GM19438 (cell line): ENCODE results near the gene MAPK14.

Experiments
- ATAC-seq: cut with Tn5 transposase; IDR thresholded peaks from one replicate; pipeline ENCODE4 v1.9.1; 2021; ENCODE audit warnings: low read depth; ENCODE audit not compliant: unreplicated experiment

Gene MAPK14

GRCh38 chr6:36098253-36098919 is 70.8 kb downstream of the MAPK14 start:
- ATAC-seq: no peak

DNA sequence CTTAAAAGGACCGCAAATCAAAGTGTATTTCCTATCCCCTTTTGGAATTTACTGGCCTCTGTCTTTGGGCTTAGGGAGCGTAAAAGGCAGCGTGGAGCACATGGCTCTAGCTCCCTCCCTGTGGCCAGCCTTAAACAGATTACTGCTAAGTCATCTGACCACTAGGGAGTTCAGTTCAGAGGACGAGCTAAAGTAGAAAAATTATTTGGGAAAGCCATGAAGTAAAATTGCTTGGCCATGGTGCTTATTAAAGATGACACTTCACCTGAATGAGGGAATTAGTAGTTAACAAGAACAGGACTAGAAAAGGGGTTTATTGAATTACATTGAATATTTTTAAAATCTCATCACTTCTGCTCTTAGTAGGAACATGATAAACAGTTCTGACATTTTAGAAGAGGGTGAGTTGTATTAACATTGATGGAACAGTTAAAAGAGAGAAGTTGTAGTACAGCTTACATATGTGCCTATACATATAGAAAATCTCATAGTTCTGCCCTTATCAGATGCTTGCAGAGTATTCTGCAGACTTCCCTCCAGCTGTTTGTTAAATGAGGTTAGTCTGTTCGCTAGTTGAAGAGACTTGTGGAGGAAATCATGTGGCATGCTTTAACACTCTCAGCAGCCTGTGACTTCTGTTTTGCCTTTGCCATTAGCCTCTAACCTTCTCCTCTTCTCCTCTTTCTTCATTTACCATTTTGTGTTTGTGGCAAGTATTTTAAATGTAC is 71.5 kb downstream of the MAPK14 start:
- ATAC-seq: no peak

DNA sequence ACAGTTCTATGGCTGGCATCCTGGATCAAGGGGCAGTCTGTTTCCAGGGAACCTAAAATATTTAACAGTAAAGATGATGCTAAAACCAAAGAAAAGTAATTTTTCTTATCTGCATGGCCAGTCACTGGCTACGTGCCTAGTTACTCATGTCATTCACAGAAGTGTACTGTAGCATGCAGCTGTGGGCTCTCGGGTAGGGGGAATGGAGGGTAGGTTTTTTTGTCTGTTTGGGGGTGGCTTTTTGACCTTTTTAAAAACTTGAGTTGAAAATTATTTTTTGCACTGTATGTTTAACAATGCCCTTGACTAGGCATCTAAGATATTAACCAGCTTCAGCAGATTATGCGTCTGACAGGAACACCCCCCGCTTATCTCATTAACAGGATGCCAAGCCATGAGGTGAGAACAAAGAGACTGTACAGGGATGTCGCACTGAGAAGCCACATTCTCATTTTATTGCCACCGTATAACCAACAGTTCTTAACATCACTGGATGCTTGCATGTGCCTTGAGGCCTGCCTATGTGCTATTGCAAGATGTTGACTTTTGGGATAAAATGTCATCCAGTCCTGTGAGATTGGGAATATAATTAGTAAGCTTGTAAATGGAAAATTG is 72.4 kb downstream of the MAPK14 start:
- no peak for ATAC-seq

DNA sequence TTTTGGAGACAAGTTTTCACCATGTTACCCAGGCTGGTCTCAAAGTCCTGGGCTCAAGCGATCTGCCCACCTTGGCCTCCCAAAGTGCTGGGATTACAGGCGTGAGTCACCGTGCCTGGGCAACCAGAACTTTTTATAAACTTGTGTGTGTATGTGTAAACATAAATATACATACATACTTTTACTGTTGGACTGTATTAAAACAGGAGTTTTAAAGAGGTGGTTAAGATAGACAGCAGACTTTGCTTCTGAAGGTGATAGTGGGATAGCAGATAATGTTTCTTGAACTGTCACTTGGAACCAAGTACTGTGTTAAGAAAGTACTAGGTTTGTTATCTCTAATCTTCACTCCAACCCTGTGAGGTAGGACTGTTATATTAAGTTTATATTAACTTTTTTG is 74.1 kb downstream of the MAPK14 start:
- ATAC-seq: no peak

GRCh38 chr6:36102853-36103252 is 75.2 kb downstream of the MAPK14 start:
- no peak for ATAC-seq

- no peak for ATAC-seq
Measured at GRCh38 chr6:36104836-36105235, 77.2 kb downstream of the MAPK14 start.

- ATAC-seq: no peak
Measured at GRCh38 chr6:36109092-36109491, 81.5 kb downstream of the MAPK14 start.

DNA sequence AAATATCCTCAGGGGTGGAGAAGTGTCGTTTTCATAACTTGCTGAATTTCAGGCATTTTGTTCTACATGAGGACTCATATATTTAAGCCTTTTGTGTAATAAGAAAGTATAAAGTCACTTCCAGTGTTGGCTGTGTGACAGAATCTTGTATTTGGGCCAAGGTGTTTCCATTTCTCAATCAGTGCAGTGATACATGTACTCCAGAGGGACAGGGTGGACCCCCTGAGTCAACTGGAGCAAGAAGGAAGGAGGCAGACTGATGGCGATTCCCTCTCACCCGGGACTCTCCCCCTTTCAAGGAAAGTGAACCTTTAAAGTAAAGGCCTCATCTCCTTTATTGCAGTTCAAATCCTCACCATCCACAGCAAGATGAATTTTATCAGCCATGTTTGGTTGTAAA is 82.4 kb downstream of the MAPK14 start:
- ATAC-seq: no peak

DNA sequence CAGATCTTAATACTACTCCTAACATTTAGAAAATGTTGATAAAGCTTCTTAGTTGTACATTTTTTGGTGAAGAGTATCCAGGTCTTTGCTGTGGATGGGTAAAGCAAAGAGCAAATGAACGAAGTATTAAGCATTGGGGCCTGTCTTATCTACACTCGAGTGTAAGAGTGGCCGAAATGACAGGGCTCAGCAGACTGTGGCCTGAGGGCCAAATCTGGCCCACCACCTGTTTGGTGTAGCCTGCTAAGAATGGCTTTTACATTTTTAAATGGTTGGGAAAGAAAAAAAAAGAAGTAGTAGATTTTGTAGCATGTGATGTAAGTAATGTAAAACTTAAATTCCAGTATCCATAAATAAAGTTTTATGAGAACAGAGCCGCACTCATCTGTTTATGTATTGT is 83.3 kb downstream of the MAPK14 start:
- no peak for ATAC-seq

DNA sequence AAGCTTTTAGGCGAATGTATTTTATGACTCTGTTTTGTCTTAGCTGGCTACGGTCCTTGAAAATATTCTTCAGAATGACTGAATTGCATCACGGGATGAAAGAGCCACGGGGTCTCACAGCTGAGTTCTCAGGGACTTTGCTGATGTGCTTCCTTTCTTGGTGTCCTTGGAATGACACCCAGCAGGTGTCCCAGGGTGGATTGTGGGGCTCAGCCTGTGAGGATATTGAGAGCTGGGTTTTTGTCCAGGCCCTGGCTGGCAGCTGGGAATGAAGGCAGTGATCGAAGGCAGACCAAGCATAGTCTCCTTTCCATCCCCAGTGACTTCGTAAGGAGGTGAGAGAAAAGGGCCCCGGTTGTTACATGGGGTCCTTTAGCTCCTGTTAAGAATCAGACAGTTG is 83.9 kb downstream of the MAPK14 start:
- no peak for ATAC-seq

GRCh38 chr6:36113049-36113448 is 85.4 kb downstream of the MAPK14 start:
- no peak for ATAC-seq

DNA sequence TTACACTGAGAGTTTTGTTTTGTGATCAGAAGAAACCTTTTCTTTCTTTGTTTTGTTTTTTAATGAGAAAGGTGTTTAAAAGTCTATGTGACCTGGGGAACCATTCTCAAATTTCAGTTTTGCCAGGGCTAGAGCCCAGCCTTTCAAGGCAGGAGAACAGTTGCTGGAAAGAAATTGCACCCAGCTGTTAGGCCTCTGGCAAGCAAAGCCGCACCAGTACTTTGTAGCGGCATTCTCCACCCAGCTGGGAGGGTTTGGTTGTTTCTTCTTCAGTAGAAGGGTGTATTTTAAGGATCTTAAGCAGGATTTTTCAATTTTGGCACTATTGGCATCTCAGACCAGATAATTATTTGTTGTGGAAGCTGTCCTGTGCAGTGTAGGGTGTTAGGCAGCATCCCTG is 86.1 kb downstream of the MAPK14 start:
- ATAC-seq: no peak

GRCh38 chr6:36114798-36115408 is 87.3 kb downstream of the MAPK14 start:
- ATAC-seq: no peak

- no peak for ATAC-seq
Measured at GRCh38 chr6:36115412-36115811, 87.8 kb downstream of the MAPK14 start.

- ATAC-seq: no peak
Measured at GRCh38 chr6:36116066-36116864, 88.7 kb downstream of the MAPK14 start.

- ATAC-seq: no peak
Measured at GRCh38 chr6:36116943-36117342, 89.3 kb downstream of the MAPK14 start.

DNA sequence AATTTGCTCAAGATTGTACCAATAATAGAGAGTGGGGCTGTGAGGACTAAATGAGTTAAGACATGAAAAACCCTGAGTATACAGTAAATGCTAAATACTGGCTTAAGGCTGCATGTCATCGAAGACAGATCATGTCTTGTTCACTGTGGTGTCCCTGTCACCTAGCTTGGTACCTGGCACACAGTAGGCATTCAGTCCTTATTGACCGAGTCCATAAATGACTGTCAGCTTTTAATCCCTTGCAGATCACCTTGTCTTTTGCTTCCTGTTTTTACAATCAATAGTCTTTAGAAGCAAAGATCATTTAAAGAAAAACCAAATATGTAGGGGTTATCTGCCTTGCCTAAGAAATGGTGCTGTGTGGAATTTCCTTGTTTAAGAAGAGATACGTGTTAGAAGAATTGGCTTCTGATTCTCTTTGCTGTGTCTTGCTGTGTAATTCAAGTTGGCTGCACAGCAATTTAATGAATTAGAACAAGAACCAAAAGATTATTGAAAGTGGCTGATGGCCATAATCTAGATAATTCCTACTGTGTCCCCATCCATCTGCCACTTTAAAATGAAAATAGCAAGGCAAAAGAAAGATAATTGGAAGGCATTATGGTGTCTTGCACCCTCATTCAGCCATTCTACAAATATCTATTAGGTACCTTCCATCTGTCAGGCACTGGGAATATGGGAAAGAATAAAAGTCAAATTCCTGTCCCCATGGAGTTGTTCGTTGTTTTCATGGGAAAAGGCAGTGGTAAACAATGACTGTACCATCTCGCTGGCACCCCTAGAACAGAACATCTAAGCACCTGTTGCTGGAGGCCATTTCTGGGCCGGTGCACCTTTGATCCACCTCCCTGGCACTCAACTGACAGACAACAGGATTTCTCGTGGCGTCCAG is 90.3 kb downstream of the MAPK14 start:
- ATAC-seq: no peak

DNA sequence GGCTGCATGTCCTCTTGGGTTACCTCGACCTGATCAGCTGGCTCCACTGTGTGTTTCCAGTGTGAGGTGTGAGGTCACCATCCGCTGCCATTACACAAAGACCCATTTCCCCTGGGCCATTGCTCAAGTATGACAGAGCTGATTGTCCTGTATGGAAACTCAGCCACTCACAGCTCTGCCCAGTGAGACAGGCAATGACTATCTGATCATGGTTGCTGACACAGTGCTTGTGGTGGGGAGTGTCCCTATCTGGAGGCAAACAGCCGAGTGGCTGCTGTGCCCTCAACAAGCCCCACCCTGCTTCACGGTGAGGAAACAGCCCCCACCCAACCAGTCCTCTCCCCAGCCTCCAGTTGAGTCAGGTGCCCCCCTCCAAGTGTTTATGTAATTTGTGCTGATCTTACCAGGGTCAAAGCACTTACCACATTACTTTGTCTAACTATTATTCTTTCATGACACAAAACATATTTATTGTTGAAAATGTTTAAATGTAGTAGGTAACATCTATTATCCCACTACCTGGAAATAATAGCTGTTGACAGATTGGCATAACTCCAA is 91.0 kb downstream of the MAPK14 start:
- ATAC-seq: no peak

- no peak for ATAC-seq
Measured at GRCh38 chr6:36119209-36119608, 91.6 kb downstream of the MAPK14 start.
